CD4-positive, alpha-beta T cell treated with Interleukin-21 for 1 hour (primary cell): Measurements from ENCODE around the gene C19orf73.
"Not testable (repeated sequence)": the region's sequence is repeated elsewhere in the genome, so short reads cannot be mapped to it uniquely, and the experiment has no call there.

ENCODE experiments used
- DNase-seq: peaks from one replicate; pipeline ENCODE4 v3.0.0-alpha.2; 2020

The C19orf73 gene

GRCh38 chr19:49148784-49149651 is 30.1 kb upstream of the C19orf73 start:
- DNase-seq = peak; percentile 86

DNA sequence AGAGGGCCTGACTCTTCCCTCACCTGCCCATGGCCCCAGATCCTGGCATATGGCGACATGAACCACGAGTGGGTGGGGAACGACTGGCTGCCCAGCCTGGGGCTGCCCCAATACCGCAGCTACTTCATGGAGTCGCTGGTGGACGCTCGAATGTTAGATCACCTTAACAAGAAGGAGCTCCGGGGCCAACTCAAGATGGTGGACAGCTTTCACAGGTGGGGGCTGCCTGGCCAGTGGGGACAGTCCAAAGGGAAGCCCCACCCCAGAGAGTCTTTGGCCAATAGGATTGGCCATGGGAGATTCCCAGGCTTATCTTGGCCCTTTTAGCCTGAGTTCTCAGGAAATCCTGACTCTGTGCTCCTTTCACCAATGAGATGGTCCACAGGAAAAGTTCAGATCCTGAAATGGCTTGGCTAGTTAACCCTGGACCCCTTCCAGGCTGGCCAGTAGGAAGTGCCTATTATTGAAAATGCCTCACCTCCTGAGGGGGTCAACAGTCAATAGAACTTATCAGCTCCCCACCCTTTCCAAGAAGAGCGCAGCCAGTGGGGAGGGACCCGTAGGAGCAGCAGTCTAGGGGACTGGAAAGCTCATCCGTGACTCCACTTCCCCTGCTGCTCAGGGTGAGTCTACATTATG is 29.2 kb upstream of the C19orf73 start:
- DNase-seq = no peak

- not testable (repeated sequence) for DNase-seq
These were observed 27.4 kb upstream of the C19orf73 start for GRCh38 chr19:49146408-49146770.

- peak; percentile 76 for DNase-seq
These were observed 26.8 kb upstream of the C19orf73 start for GRCh38 chr19:49145573-49146407.

- peak; percentile 66 for DNase-seq
These were observed 24.0 kb upstream of the C19orf73 start for GRCh38 chr19:49142866-49143335.

GRCh38 chr19:49141352-49141751 is 22.4 kb upstream of the C19orf73 start:
- no peak for DNase-seq

- DNase-seq = no peak
These were observed 22.0 kb upstream of the C19orf73 start for GRCh38 chr19:49140951-49141350.

GRCh38 chr19:49136771-49137171 is 17.8 kb upstream of the C19orf73 start:
- DNase-seq = no peak

DNA sequence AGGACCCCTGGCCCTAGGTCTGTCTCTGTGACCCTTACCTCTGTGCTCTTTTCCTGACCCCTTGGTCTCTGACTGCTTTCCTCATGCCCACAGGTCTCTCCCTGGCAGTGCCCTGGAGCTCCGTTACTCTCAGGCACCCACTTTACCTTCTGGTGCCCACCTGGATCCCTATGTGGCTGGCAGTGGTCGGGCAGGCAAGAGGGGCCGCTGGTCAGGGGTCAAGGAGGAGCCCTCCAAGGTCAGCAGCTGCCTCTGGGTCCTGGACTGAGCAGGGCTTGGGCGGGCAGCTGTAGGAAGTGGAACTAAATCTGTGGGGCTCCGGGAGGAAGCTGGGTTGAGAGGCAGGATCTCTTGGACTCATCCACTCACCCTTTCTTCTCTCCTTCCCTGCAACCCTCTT is 16.7 kb upstream of the C19orf73 start:
- DNase-seq = no peak

GRCh38 chr19:49133621-49134454 is 14.9 kb upstream of the C19orf73 start:
- peak; percentile 55 for DNase-seq

GRCh38 chr19:49132974-49133609 is 14.1 kb upstream of the C19orf73 start:
- DNase-seq = peak; percentile 51

GRCh38 chr19:49130325-49130724 is 11.4 kb upstream of the C19orf73 start:
- no peak for DNase-seq

DNA sequence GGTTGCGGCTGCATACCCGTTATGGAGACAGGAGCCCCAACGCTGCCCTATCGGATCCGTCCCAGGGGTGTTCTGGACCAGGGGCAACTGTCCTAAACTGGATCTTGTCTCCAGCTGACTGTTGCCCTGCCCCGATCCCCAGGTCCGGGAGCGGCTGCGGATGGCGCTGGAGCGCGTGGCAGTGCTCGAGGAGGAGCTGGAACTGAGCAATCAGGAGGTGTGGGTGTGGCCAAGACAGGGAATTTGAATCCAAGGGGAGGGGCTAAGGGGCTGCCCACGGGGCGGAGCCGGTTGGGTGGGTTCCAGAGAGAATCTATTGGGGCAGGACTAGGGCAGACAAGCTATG is 10.3 kb upstream of the C19orf73 start:
- no peak for DNase-seq

DNA sequence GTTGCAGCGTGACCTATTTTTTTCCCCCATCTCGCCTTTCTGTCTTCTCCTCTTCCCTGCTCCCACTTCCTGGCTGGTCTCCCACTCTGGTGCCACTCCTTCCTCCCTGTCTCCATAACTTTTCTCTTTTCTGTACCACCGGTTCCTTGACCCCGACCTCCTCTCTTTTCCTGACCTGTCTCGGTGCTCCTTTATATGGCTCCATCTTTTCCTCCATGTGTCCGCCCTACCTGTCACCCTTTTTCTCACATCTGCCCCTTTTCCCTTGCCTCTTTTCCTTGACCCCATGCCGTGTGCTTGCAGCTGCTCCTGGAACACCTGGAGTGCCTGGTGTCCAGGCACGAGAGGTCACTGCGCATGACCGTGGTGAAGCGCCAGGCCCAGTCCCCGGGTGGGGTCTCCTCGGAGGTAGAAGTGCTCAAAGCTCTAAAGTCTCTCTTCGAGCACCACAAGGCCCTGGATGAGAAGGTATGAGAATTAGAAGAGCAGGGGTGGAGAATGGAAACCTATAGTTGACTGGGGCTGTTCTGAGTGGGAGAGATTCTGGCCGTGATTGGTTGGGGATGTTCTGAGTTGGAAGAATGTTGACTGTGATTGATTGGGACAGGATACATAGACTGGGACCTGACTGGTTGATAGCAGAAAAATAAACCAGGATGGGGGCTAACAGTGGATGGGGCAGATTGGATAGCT is 9.7 kb upstream of the C19orf73 start:
- DNase-seq = no peak

- peak; percentile 96 for DNase-seq
These were observed 9.0 kb upstream of the C19orf73 start for GRCh38 chr19:49127674-49128544.

DNA sequence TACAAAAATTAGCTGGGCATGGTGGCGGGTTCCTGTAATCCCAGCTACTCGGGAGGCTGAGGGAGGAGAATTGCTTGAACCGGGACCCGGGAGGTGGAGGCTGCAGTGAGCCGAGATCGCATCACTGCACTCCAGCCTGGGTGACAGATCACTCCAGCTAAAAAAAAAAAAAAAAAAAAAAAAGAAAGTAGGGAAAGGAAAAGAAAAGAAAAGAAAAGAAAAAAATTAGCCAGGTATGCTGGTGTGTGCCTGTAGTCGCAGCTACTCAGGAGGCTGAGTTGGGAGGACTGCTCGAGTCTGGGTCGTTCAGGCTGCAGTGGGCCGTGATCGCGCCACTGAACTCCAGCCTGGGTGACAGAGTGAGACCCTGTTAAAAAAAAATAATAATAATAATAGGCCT is 8.3 kb upstream of the C19orf73 start:
- not testable (repeated sequence) for DNase-seq

GRCh38 chr19:49126575-49126974 is 7.6 kb upstream of the C19orf73 start:
- DNase-seq = no peak

GRCh38 chr19:49125025-49125731 is 6.2 kb upstream of the C19orf73 start:
- no peak for DNase-seq

DNA sequence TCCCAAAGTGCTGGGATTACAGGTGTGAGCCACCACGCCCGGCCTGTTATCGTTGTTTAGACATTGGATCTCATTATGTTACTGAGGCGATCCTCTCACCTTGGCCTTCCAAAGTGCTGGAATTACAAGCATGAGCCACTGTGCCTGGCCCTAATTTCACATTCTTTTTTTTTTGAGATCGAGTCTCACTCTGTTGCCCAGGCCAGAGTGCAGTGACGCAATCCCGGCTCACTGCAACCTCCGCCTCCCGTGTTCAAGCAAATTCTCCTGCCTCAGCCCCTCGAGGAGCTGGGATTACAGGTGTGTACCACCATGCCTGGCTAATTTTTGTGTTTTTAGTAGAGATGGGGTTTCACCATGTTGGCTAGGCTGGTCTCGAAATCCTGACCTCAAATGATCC is 4.3 kb upstream of the C19orf73 start:
- not testable (repeated sequence) for DNase-seq

GRCh38 chr19:49121841-49122240 is 2.9 kb upstream of the C19orf73 start:
- not testable (repeated sequence) for DNase-seq
